GM18508 (cell line): ENCODE results near the gene SHF.
"Not testable (repeated sequence)": the region's sequence is repeated elsewhere in the genome, so short reads cannot be mapped to it uniquely, and the experiment has no call there.

Experiments used
- ATAC-seq: cut with Tn5 transposase; IDR thresholded peaks from one replicate; pipeline ENCODE4 v1.9.1; 2021; ENCODE audit warnings: moderate number of reproducible peaks; ENCODE audit not compliant: insufficient read depth, unreplicated experiment

SHF gene

GRCh38 chr15:45150481-45150880 lies 37.3 kb downstream of the SHF start:
- ATAC-seq: no peak

- ATAC-seq: no peak
These were observed 38.7 kb downstream of the SHF start for GRCh38 chr15:45149060-45149459.

GRCh38 chr15:45148076-45149059 lies 39.4 kb downstream of the SHF start:
- no peak for ATAC-seq

- ATAC-seq: no peak
These were observed 40.2 kb downstream of the SHF start for GRCh38 chr15:45147606-45148005.

- ATAC-seq: no peak
These were observed 41.4 kb downstream of the SHF start for GRCh38 chr15:45146405-45146804.

- ATAC-seq: no peak
These were observed 43.0 kb downstream of the SHF start for GRCh38 chr15:45144775-45145174.

GRCh38 chr15:45143946-45144345 lies 43.8 kb downstream of the SHF start:
- no peak for ATAC-seq

- ATAC-seq: no peak
These were observed 44.7 kb downstream of the SHF start for GRCh38 chr15:45143056-45143455.

GRCh38 chr15:45141386-45141785 lies 46.4 kb downstream of the SHF start:
- ATAC-seq: no peak

GRCh38 chr15:45140557-45141250 lies 47.1 kb downstream of the SHF start:
- ATAC-seq: no peak

- no peak for ATAC-seq
These were observed 48.0 kb downstream of the SHF start for GRCh38 chr15:45139770-45140169.

- no peak for ATAC-seq
These were observed 48.7 kb downstream of the SHF start for GRCh38 chr15:45138814-45139765.

- ATAC-seq: no peak
These were observed 50.1 kb downstream of the SHF start for GRCh38 chr15:45137703-45138102.

GRCh38 chr15:45136378-45136764 lies 51.4 kb downstream of the SHF start:
- ATAC-seq: no peak

GRCh38 chr15:45135705-45136377 lies 51.9 kb downstream of the SHF start:
- ATAC-seq: not testable (repeated sequence)

GRCh38 chr15:45134682-45135604 lies 52.8 kb downstream of the SHF start:
- no peak for ATAC-seq

GRCh38 chr15:45134046-45134445 lies 53.7 kb downstream of the SHF start:
- no peak for ATAC-seq

GRCh38 chr15:45133561-45133920 lies 54.2 kb downstream of the SHF start:
- no peak for ATAC-seq
